Hematopoietic multipotent progenitor cell treated with erythropoietin and hydrocortisone succinate and interleukin-3 and kit ligand, for 17 days (in vitro differentiated cells): Measurements from ENCODE around the gene SCN8A.
A peak's percentile ranks its signal among the peaks of the same experiment; 100 is the strongest.
"Not testable (repeated sequence)": the region's sequence is repeated elsewhere in the genome, so short reads cannot be mapped to it uniquely, and the experiment has no call there.

Experiments
- DNase-seq: peaks from one replicate; pipeline ENCODE4 v3.0.0-alpha.2; 2015; ENCODE audit warnings: low spot score

SCN8A gene

DNA sequence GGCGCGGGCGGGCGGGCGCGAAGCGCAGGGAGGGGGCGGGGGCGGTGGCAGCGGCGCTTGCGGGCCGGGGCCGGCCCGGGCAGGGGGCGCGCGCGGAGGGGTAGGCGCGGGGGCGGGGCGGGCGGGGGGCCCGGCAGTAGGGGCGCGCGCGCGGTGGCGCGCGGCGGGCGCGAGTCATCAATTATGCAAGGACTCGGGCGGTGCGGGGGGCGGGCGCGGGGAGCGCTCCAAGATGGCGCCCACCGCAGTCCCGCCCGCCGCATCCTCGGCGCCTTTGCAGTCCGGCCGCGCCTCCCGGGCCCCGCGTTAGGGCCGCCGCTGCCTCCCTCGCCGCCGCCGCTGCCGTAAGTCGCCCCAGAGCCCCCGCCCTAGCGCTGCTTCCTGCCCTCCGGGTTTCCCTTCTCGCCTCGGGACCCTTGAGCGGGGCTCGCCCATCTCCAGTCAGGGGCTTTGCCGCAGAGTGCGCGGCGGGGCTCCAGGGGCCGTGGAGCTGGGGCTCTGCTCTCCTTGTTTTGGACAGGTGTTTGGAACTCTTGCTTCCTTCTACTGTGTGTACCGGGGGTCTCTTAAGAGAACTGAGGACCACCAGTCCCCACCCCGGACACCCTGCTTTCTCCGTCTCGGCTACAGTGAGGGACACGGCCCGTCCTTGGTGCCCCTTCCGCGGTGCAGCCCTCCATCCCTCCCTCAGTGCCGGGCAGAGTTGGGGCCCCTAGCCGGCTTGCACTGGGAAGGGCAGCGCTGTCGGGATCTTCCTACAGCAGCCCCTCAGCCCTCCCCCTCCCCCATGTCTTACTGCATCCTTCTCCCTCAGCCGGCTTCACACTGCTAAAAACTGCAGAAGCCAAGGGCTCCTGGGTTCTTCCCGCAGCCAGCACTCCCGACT is at the start of gene SCN8A:
TSS of gene SCN8A (plus strand) at position 218 of the 886 bp plus-strand sequence. CDS start 71,585 bp downstream, outside the sequence.
- DNase-seq, result no peak

DNA sequence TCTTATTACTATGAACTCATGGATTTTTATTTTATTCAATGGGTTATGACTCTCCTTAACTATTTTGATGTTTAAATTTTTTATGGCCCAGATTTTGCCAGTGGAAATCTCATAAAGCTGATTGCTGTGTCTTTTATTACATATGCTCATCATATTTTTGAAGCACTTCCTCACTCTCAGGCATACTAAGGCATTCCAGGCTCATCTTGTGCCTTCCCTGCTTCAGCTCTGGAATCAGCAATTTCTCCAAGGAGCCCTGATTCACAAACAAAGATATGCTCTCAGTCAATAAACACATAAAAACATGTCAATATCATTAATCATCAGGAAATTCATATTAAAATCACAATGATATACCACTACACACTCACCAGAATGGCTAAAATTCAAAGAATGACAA is 44.9 kb upstream of the SCN8A start:
- DNase-seq, result no peak

DNA sequence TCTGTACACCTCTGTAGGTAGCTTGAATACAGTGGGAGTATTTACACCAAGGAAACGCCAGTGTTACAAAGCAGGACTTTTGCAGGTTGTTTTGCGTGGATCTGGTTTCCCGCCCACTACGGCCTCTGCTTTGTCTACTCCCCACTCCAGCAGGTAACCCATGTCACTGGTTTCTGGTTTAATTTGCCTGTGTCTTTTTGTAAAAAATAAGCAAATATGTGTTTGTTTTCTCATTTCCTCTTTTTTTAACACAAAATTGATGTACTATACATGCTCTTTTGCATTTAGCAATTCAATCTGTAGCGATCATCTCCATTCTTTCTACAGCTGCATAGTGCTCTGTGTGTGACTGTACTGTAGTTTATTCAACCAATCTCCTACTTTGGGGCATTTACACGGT is 43.4 kb upstream of the SCN8A start:
- DNase-seq, result no peak

DNA sequence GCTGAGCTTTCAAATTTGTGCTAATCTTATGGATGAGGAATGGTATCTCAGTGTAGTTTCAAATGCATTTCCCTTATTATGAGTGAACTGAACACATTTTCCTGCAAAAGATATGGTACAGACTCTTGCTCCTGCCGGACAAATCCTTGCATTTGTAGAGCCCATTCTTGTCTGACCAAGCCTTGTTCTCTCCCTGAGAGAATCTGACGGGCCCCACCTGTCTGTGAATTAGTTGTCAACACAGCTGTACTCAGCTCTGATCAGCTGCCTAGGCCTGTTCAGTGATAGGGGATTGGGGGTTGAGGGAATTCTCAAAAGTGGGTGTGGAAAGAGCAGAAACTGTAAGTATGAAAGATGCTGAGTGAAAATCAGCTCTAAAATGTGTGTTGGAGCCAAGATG is 42.8 kb upstream of the SCN8A start:
- DNase-seq, result no peak

DNA sequence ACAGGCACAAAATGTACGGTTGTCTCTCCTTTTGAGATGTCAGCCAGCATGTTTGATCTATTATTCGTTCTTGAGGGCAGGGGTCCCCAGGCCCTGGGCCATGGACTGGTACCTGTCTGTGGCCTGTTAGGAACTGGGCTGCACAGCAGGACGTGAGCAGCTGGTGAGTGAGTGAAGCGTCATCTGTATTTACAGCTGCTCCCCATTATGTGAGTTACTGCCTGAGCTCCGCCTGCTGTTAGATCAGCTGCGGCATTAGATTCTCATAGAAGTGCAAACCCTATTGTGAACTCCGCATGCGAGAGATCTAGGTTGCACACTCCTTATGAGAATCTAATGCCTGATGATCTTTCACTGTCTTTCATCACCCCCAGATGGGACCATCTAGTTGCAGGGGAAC is 41.4 kb upstream of the SCN8A start:
- no peak for DNase-seq

DNA sequence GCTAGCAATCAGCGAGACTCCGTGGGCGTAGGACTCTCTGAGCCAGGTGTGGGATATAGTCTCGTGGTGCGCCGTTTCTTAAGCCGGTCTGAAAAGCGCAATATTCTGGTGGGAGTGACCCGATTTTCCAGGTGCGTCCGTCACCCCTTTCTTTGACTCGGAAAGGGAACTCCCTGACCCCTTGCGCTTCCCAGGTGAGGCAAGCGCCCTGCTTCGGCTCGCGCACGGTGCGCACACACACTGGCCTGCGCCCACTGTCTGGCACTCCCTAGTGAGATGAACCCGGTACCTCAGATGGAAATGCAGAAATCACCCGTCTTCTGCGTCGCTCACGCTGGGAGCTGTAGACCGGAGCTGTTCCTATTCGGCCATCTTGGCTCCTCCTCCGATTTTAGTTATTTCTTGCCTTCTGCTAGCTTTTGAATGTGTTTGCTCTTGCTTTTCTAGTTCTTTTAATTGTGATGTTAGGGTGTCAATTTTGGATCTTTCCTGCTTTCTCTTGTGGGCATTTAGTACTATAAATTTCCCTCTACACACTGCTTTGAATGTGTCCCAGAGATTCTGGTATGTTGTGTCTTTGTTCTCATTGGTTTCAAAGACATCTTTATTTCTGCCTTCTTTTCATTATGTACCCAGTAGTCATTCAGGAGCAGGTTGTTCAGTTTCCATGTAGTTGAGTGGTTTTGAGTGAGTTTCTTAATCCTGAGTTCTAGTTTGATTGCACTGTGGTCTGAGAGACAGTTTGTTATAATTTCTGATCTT is 22.6 kb upstream of the SCN8A start:
- DNase-seq, result not testable (repeated sequence)

DNA sequence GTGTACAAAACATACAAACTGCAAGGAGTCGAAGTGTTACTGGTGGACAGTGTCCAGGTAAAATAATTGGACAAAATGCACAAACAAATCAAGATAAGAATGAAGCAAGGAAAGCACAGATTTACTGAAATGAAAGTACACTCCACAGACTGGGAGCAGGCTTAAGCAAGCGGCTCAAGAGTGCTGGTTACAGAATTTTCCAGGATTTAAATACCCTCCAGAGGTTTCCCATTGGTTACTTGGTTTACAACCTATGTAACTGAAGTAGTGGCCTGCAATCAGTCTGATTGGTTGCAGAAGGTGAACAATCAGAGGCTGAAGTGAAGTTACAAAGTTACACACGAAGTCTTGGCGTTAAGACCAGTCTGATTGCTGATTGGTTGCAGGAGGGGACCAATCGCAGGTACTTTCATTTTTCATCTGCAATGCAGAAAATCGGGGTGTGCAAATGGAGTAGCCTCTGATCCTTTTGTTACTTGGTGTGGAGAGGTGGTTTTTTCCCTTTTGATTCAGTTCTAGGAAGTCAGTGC is 11.6 kb upstream of the SCN8A start:
- no peak for DNase-seq

DNA sequence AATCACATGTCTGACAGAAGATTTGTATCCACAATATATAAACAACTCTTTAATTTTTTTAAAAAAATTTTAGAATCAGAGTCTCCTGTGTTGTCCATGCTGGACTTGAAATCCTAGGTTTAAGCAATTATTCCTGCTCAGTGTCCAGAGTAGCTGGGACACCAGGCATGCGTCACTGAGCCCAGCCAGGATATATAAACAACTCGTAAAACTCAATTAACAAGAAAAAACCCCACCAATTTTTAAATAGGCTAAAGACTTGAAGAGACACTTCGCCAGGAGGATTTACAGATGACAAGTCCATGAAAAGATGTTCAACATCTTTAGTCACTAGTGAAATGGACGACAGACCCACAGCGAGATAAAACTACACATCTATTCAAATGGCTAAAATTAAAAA is 2.0 kb upstream of the SCN8A start:
- no peak for DNase-seq

DNA sequence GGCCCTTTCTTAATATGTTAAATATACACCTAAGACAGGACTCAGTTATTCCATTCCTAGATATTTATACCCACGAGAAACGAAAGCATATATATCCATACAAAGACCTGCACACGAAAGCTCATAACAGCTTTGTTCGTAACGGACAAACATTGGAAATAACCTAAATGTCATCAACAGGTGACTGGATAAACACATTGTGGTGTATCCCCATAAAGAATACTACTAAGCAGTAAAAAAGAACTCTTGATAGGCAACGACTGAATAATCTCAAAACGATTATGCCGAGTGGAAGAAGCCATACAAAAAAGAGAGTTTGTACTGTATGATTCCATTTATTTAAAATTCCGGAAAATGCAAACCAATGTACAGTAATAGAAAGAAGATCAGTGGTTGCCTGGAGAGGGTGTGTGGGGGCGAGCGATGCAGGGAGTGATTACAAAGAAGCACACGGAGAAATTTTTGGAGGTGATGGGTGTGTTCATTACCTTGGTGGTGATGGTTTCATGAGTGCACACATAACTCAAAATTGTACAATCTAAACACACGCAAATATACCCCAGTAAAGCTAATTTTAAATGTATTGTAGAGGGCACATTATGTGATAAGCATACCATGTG is 1.4 kb upstream of the SCN8A start:
- DNase-seq, result no peak

DNA sequence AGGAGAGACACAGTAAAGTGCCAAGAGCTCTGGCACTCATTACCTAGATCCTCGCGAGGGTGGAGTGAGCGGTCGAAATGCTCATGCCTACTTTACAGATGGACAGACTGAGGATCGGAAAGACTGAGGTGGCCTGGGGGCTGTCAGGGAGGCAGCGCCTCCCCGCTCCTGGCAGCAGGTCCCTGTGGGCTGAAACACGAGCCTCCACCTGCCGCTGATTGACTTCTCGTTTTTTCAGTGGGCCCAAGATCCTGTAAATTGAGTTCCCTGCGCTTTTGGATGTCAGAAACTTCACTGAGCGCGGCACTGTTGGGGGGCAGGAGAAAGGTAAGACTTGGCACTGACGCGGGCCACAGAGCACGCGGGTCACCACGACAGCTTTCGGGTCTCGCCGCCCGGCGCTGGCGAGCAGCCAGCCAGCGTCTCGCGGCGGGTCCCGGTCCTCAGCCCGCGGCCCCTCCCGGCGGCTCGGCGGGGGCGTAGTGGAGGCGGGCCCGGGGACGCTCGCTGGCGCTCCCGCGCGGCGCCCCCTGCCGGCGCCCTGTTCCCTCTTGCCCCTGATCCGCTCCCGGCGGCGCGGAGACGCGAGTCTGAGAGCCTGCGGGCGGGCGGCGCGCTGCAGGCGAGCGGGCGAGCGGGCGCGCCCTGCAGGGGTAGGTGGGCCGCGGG is 552 bp upstream of the SCN8A start:
- peak; percentile 29 for DNase-seq

DNA sequence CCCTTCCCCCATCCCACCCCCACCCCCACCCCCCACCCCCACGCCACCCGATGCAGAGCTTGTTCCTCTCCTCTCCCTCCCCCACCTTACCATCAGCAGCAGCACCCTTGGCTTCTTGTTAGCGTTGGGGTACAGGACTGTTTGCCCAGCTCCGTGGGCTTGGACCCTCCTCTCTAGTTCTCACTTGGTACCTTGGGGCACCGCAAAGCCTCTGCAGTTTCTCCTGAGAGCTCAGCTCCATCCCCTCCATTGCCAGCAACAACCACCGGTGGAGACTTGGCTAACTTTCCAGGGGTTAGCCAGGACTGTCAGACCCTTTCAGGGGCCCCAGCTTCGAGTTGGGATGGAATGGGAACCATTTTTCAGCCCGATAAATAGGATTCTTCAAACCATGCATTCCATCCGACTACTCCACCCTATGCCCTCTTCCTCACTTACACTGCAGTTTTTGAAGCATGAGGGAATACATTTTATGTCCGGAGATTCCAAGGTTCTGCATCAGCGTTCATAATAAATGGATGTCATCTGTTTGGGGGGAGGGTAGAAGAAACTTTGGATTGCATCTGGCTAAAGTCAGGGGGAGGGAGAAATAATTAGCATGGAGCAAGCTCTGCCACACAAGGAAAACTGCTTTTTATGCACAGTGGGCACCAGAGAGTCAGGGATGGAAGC is 1.1 kb downstream of the SCN8A start:
- DNase-seq, result no peak

DNA sequence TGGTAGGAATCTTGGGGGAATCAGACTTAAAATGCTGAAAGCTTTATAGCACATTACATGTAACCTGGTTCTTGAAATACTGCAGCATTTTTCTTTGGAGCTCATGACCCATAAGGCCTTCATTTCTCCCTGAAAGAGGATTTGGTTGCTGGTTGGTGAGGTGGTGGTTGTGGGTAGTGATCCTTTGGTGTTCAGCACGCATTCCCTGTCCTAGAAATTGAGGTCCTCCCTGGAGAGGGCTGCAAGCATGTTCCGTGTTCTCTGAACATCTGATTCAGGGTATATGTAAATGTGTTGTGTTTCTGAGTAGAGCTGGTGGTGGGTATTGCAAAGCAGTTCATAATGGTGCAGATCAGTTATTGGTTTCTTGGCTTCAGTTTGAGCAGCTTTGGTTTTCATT is 2.0 kb downstream of the SCN8A start:
- DNase-seq, result no peak

DNA sequence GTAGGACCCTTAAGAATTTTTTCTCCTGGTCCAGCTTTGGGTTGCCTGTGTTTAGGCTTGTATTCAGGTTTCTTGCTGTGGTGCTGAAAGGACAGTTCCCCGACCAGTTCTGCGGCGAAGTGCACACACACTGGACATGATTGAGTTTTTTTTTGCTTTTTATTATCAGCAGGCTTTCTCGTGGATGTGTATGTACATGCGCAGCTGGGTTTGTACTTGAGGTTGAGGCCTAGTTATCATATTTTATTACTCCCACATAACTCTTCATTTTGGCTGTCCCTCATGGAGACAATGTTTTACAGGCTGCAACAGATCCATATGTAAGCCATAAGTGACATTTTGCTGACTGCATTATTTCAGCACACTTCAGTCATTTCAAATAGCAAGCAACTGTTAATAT is 2.5 kb downstream of the SCN8A start:
- DNase-seq, result no peak

DNA sequence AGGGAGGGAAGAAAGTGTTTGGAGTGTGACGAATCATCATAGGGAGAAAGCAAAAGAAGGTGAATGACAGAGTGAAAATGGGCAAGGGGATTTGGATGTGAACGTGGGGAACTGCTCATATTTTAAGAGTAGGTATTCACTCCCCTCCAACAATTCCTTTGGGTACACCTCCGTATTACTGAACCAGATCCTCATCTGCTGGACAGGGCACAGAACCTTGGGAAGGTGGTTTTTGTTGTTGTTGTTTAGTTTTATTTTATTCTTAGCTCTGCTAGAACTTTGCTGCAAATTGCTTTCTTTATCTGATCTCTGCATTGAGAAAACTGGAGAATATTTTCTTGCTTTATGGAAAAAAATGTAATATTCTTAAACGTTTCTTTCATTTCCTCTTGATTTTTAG is 7.1 kb downstream of the SCN8A start:
- no peak for DNase-seq

DNA sequence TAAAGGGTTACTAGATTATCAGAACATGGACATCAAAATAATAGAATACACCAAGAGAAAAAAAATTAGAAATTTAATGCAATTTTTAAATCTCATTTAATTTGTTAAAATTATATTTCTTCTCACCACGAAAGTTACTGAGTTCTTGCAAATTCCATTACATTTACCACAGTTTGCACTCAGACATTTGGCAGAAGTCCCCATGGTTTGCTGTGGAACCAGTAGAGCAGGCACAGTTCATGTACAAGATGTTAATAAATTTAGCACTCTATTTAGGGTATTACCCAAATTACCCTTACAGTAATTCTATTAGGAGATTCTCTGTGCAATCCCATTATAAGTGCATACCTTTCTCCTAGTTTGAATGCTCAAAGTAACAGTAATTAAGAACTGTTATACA is 9.7 kb downstream of the SCN8A start:
- DNase-seq, result no peak

DNA sequence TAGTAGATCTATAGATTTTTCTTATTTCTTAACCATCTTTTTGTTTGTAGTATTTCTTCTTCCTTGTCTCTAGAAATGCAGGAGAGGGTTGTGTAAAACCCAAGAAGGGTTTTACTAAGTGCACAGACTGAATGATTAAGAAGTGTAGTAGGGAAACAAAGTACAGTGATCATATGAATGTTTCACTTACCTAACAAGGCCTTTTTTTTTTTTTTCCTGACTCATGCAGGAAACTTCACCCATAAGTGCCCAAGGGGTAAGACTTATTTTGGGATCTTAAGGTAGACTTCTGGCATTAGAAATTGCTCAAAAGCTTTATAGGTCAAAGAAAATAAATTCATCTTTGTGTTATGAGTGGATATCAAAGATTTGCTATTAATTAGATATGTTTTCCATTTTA is 10.2 kb downstream of the SCN8A start:
- no peak for DNase-seq

DNA sequence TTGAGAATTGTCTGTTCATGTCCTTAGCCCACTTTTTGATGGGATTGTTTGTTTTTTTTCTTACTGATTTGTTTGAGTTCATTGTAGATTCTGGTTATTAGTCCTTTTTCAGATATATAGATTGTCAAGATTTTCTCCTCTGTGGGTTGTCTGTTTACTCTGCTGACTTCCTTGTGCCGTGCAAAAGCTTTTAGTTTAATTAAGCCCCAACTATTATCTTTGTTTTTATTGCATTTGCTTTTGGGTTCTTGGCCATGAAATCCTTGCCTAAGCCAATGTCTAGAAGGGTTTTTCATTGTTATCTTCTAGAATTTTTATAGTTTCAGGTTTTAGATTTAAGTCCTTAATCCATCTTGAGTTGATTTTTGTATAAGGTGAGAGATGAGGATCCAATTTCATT is 14.9 kb downstream of the SCN8A start:
- not testable (repeated sequence) for DNase-seq

DNA sequence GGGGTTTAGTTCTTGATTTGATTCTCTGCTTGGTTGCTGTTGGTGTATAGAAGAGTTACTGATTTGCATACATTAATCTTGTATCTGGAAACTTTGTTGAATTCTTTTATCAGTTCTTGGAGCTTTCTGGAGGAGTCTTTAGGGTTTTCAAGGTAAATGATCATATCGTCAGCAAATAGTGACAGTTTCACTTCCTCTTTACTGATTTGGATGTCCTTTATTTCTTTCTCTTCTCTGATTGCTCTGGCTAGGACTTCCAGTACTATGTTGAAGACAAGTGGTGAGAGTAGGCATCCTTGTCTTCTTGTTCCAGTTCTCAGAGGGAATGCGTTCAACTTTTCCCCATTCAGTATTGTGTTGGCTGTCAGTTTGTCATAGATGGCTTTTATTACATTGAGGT is 16.2 kb downstream of the SCN8A start:
- not testable (repeated sequence) for DNase-seq

DNA sequence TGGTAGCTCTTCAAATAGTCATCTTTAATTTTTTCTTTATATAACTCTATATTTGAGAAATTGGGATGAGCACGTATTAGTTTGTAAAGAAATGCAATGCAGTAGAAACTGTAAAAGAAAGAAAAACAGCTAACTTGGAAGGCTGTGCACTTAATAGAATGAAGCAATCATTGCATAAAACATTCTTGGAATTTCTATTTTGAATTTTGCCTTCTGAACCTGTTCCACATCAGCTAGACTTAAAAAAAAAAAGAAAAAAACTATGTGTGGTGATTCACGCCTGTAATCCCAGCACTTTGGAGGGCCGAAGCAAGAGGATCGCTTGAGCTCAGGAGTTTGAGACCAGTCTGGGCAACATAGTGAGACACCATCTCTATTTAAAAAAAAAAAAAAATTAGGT is 29.4 kb downstream of the SCN8A start:
- DNase-seq, result no peak

DNA sequence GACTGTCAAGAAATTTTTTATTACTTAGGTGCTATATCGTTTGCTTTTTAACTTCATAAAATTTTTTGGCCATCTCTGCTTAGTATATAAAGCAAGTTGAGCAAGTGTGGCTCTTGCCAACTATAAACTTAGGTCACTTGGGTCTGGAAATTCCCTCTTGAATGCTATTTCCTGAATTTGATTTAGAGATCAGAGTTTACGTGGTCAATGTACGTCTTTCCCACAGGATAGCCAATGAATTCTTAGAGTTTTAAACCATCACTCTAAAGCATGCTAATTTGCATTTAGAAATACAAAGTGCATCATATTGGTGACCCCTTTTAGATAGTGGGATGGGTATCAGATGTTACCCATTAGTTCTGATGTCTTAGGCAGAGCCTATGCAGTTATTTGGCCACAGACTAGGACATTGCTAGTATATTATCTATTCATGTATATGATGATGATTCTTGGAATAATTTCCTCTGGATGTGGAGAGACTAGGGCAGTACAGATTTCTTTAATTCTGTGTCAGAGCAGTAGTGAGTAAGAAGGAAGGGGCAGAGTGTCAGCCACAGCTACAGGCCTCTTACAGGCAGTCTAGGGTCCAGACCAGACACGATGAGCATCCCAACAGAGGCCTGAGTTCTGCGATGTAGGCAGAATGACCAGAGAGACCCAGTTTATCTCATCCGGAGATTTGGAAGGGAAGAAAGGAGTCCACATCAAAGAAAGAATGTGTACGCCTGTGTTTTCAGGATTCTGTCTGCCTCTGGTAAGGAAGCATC is 30.3 kb downstream of the SCN8A start:
- DNase-seq, result no peak

DNA sequence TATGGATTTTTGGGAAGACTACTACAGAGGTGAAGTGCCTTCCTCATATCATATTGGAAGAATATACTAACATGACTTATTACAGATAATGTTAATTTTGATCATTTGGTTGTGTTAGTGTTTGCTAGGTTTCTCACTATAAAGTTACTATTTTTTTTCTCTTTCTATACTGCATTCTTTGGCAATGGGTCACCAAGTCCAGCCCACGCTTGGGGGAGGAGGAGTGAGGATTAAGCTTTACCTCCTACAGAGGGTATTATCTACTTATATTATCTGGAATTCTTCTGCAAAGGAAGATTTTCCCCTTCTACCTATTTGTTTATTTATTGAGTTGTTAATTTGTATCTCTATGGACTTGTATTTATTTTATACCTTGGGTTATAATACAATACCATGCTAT is 31.5 kb downstream of the SCN8A start:
- DNase-seq, result no peak
